Measurements from ENCODE around the gene TBX19.
A peak's percentile ranks its signal among the peaks of the same experiment; 100 is the strongest.
"Not testable (repeated sequence)": the region's sequence is repeated elsewhere in the genome, so short reads cannot be mapped to it uniquely, and the experiment has no call there.

Gene TBX19

DNA sequence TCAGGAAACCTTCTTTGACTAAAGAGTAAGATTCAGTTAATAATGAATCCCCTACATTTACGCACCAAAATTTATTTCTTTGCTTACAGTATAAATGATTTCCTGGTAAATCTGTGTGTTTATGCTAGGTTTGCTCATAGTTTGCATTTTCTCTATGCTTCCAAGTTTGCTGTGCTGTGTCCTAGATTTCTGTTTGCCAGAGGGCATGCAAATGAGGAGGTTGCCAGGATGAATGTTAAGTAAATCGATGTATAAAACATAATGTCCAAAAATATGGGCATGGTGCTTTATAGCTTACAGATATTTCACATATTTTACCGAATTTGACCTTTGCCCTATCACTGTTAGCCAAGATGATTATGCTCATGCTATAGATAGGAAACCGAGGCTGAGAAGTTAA is 63.8 kb downstream of the TBX19 start:
- Histone ChIP-seq H3K27me3 (ENCODE audit: insufficient read depth, insufficient read length) (no peaks in the 10 kb centered on the region), H3K9ac (ENCODE audit: insufficient read length, low read depth) (no peak overlapping the region), H3K4me3 (ENCODE audit: insufficient read length, low read depth) (no peak overlapping the region), H3K36me3 (ENCODE audit: insufficient read depth, insufficient read length, low read length) (no peaks in the 10 kb centered on the region), H3K9me3 (ENCODE audit: insufficient read depth, low read length) (0 out of 2 replicates have a peak, but pooled peaks cover 16% of the 10 kb centered on the region), H3K4me1 (ENCODE audit: insufficient read depth, insufficient read length) (no peaks in the 10 kb centered on the region)
- no peak for DNase-seq (ENCODE audit: low read depth, low spot score)
- TF ChIP-seq ZNF274 (IDR thresholded peaks at IDR 0.05; ENCODE audit: low read depth, low read length) (no peak), YY1 (IDR thresholded peaks at IDR 0.05; ENCODE audit: insufficient read depth, insufficient read length) (no peak), SUZ12 (IDR thresholded peaks at IDR 0.05; ENCODE audit: extremely low read depth, insufficient read depth, insufficient read length) (no peak)

GRCh38 chr1:168345939-168346338 is 65.3 kb downstream of the TBX19 start:
- Histone ChIP-seq H3K36me3 (ENCODE audit: insufficient read depth, insufficient read length, low read length) (no peaks in the 10 kb centered on the region), H3K27me3 (ENCODE audit: insufficient read depth, insufficient read length) (no peaks in the 10 kb centered on the region), H3K9me3 (ENCODE audit: insufficient read depth, low read length) (0 out of 2 replicates have a peak, but pooled peaks cover 11% of the 10 kb centered on the region), H3K4me1 (ENCODE audit: insufficient read depth, insufficient read length) (no peaks in the 10 kb centered on the region), H3K4me3 (ENCODE audit: insufficient read length, low read depth) (no peak overlapping the region), H3K9ac (ENCODE audit: insufficient read length, low read depth) (no peak overlapping the region)
- TF ChIP-seq YY1 (IDR thresholded peaks at IDR 0.05; ENCODE audit: insufficient read depth, insufficient read length) = no peak
- TF ChIP-seq SUZ12 (IDR thresholded peaks at IDR 0.05; ENCODE audit: extremely low read depth, insufficient read depth, insufficient read length) = no peak
- TF ChIP-seq ZNF274 (IDR thresholded peaks at IDR 0.05; ENCODE audit: low read depth, low read length) = no peak
- no peak for DNase-seq (ENCODE audit: low read depth, low spot score)

- no peak overlapping the region for H3K4me3 ChIP-seq (ENCODE audit: insufficient read length, low read depth)
- no peaks in the 10 kb centered on the region for H3K4me1 ChIP-seq (ENCODE audit: insufficient read depth, insufficient read length)
- 0 out of 2 replicates have a peak, but pooled peaks cover 5% of the 10 kb centered on the region for H3K9me3 ChIP-seq (ENCODE audit: insufficient read depth, low read length)
- TF ChIP-seq ZNF274 (IDR thresholded peaks at IDR 0.05; ENCODE audit: low read depth, low read length) = no peak
- no peak for TF ChIP-seq SUZ12 (IDR thresholded peaks at IDR 0.05; ENCODE audit: extremely low read depth, insufficient read depth, insufficient read length)
- no peak for TF ChIP-seq YY1 (IDR thresholded peaks at IDR 0.05; ENCODE audit: insufficient read depth, insufficient read length)
- no peak for DNase-seq (ENCODE audit: low read depth, low spot score)
- H3K27me3 ChIP-seq (ENCODE audit: insufficient read depth, insufficient read length) = no peaks in the 10 kb centered on the region
- H3K9ac ChIP-seq (ENCODE audit: insufficient read length, low read depth) = no peak overlapping the region
- H3K36me3 ChIP-seq (ENCODE audit: insufficient read depth, insufficient read length, low read length) = no peaks in the 10 kb centered on the region
These were observed 67.0 kb downstream of the TBX19 start for GRCh38 chr1:168347630-168348029.

DNA sequence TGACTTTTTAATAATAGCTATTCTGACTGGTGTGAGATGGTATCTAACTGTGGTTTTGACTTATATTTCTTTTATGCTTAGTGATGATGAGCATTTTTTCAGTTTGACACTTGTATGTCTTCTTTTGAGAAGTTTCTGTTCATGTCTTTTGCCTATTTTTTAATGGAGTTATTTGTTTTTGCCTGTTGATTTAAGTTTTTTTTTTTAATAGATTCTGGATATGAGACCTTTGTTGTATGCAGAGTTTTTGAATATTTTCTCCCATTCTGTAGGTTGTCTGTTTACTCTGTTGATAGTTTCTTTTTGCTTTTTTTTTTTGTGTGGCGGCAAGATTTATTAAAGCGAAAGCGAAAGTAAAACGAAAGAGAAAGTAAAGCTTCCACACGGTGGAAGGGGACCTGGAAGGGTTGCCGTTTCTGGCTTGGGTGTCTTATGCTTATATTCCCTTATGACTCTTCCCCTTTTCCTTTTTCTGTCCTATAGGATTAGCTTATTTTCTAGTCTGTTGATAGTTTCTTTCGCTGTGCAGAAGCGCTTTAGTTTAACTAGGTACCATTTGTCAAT is 67.6 kb downstream of the TBX19 start:
- no peak for DNase-seq (ENCODE audit: low read depth, low spot score)
- Histone ChIP-seq H3K4me3 (ENCODE audit: insufficient read length, low read depth) (no peak overlapping the region), H3K36me3 (ENCODE audit: insufficient read depth, insufficient read length, low read length) (no peaks in the 10 kb centered on the region), H3K9me3 (ENCODE audit: insufficient read depth, low read length) (0 out of 2 replicates have a peak, but pooled peaks cover 5% of the 10 kb centered on the region), H3K4me1 (ENCODE audit: insufficient read depth, insufficient read length) (no peaks in the 10 kb centered on the region), H3K27me3 (ENCODE audit: insufficient read depth, insufficient read length) (no peaks in the 10 kb centered on the region), H3K9ac (ENCODE audit: insufficient read length, low read depth) (no peak overlapping the region)
- TF ChIP-seq ZNF274 (IDR thresholded peaks at IDR 0.05; ENCODE audit: low read depth, low read length) (no peak), SUZ12 (IDR thresholded peaks at IDR 0.05; ENCODE audit: extremely low read depth, insufficient read depth, insufficient read length) (no peak), YY1 (IDR thresholded peaks at IDR 0.05; ENCODE audit: insufficient read depth, insufficient read length) (no peak)

DNA sequence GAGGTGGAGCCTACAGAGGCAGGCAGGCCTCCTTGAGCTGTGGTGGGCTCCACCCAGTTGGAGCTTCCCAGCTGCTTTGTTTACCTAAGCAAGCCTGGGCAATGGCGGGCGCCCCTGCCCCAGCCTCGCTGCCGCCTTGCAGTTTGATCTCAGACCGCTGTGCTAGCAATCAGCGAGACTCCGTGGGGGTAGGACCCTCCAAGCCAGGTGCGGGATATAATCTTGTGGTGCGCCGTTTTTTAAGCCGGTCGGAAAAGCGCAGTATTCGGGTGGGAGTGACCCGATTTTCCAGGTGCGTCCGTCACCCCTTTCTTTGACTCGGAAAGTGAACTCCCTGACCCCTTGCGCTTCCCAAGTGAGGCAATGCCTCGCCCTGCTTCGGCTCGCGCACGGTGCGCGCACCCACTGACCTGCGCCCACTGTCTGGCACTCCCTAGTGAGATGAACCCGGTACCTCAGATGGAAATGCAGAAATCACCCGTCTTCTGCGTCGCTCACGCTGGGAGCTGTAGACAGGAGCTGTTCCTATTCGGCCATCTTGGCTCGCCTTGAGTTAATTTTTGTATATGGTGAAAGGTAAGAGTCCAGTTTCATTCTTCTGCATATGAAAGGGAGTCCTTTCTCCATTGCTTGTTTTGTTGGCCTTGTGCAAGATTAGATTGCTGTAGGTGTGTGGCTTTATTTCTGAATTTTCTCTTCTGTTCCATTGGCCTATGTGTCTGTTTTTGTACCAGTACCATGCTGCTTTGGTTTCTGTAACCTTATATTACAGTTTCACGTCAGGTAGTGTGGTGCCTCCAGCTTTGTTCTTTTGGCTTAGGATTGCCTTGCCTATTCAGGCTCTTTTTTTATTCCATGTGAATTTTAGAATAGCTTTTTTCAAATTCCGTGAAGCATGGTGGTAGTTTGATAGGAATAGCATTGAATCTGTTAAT is 73.9 kb downstream of the TBX19 start:
- H3K4me1 ChIP-seq (ENCODE audit: insufficient read depth, insufficient read length); H3K9me3 ChIP-seq (ENCODE audit: insufficient read depth, low read length); H3K27me3 ChIP-seq (ENCODE audit: insufficient read depth, insufficient read length); H3K36me3 ChIP-seq (ENCODE audit: insufficient read depth, insufficient read length, low read length); H3K9ac ChIP-seq (ENCODE audit: insufficient read length, low read depth); DNase-seq (ENCODE audit: low read depth, low spot score): not testable (repeated sequence)
- peak overlapping the region; percentile 16 for H3K4me3 ChIP-seq (ENCODE audit: insufficient read length, low read depth)

- DNase-seq (ENCODE audit: low read depth, low spot score) = no peak
- no peaks in the 10 kb centered on the region for H3K4me1 ChIP-seq (ENCODE audit: insufficient read depth, insufficient read length)
- no peaks in the 10 kb centered on the region for H3K36me3 ChIP-seq (ENCODE audit: insufficient read depth, insufficient read length, low read length)
- H3K4me3 ChIP-seq (ENCODE audit: insufficient read length, low read depth) = no peak overlapping the region
- no peak overlapping the region for H3K9ac ChIP-seq (ENCODE audit: insufficient read length, low read depth)
- TF ChIP-seq SUZ12 (IDR thresholded peaks at IDR 0.05; ENCODE audit: extremely low read depth, insufficient read depth, insufficient read length) (no peak), ZNF274 (IDR thresholded peaks at IDR 0.05; ENCODE audit: low read depth, low read length) (no peak), YY1 (IDR thresholded peaks at IDR 0.05; ENCODE audit: insufficient read depth, insufficient read length) (no peak)
- no peaks in the 10 kb centered on the region for H3K9me3 ChIP-seq (ENCODE audit: insufficient read depth, low read length)
- no peaks in the 10 kb centered on the region for H3K27me3 ChIP-seq (ENCODE audit: insufficient read depth, insufficient read length)
These were observed 79.7 kb downstream of the TBX19 start for GRCh38 chr1:168360151-168361021.

DNA sequence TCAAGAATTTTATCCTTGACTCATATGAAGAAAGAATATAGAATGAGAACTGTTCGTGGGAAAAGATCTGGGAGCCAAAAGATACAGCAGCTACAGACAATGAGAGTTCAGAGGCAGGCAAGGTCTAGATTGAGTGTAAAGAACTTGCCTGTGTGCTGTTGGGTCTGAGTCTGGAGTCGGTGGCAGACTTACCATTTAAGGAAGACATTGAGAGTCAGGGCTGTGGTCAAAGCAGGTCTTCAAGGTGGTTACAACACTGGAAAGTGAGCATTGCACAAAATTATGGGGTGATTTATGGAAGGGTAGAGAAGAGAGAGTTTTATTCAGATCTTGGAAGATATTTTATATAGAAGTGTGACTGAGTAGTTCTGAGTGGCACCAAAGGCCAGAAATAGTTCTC is 80.6 kb downstream of the TBX19 start:
- H3K9ac ChIP-seq (ENCODE audit: insufficient read length, low read depth) = no peak overlapping the region
- H3K9me3 ChIP-seq (ENCODE audit: insufficient read depth, low read length) = no peaks in the 10 kb centered on the region
- H3K27me3 ChIP-seq (ENCODE audit: insufficient read depth, insufficient read length) = no peaks in the 10 kb centered on the region
- DNase-seq (ENCODE audit: low read depth, low spot score) = no peak
- no peaks in the 10 kb centered on the region for H3K36me3 ChIP-seq (ENCODE audit: insufficient read depth, insufficient read length, low read length)
- no peak for TF ChIP-seq YY1 (IDR thresholded peaks at IDR 0.05; ENCODE audit: insufficient read depth, insufficient read length)
- no peaks in the 10 kb centered on the region for H3K4me1 ChIP-seq (ENCODE audit: insufficient read depth, insufficient read length)
- H3K4me3 ChIP-seq (ENCODE audit: insufficient read length, low read depth) = no peak overlapping the region
